Retinal pigment epithelial cell (primary cell): ENCODE measurements around the gene TMTC1.

ENCODE experiments used
- DNase-seq: peaks from one replicate; pipeline ENCODE4 v3.0.0-alpha.2; 2010; ENCODE audit warnings: low read depth
- H3K4me3 ChIP-seq: 2 replicates; pipeline ENCODE4 v1.5.1; 2011; ENCODE audit warnings: mild to moderate bottlenecking, low read length, control low read depth, moderate library complexity
- CTCF ChIP-seq: conservative IDR thresholded peaks from 2 replicates; pipeline ENCODE4 v1.5.1; 2011; ENCODE audit warnings: low read depth, low read length, control low read depth, inconsistent platforms

TMTC1 gene

DNA sequence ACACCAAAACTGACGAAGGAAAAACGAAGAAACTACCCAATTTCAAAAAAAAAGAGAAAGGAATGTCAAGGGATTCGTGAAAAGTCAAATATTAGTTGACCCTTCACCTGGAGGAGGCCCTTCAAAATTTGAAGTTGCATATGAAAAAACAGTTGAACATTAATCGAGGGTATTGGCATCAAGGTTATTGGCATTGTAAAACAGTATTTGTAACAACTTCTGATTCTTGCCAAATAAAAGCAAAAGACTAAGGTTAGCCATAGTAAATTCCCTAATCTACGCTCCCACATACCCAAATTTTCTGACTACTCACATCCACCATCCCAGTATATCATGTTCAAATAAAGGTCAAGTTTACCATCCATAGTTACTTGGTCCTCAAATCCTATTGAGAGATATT is 118.6 kb downstream of the TMTC1 start:
- TF ChIP-seq CTCF, result no peak
- DNase-seq, result no peak

GRCh38 chr12:29662734-29663323 is 120.9 kb downstream of the TMTC1 start:
- TF ChIP-seq CTCF, result no peak
- no peak for DNase-seq
- no peak overlapping the region for H3K4me3 ChIP-seq

More for the DNA sequence above, 118.6 kb downstream of the TMTC1 start:
- no peak overlapping the region for H3K4me3 ChIP-seq

DNA sequence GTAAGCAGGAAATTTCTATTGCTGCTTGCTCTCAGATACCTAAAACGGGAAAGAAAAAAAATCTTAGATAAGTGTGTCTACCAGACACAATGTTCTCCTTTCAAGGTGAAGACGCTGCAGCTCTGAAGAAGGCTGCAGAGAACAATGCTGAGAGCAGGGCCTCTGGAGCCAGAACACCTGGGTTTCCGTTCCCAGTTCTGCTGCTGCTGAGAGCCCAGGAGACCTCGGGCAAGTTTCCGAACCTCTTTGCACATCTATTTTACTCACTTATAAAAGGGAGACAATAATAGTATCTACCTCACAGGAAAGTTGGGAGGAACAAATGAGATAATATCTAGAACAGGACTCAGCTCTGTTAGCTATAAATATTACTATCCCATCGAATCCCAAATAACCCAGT is 122.9 kb downstream of the TMTC1 start:
- no peak for DNase-seq
- no peak overlapping the region for H3K4me3 ChIP-seq
- TF ChIP-seq CTCF, result no peak

DNA sequence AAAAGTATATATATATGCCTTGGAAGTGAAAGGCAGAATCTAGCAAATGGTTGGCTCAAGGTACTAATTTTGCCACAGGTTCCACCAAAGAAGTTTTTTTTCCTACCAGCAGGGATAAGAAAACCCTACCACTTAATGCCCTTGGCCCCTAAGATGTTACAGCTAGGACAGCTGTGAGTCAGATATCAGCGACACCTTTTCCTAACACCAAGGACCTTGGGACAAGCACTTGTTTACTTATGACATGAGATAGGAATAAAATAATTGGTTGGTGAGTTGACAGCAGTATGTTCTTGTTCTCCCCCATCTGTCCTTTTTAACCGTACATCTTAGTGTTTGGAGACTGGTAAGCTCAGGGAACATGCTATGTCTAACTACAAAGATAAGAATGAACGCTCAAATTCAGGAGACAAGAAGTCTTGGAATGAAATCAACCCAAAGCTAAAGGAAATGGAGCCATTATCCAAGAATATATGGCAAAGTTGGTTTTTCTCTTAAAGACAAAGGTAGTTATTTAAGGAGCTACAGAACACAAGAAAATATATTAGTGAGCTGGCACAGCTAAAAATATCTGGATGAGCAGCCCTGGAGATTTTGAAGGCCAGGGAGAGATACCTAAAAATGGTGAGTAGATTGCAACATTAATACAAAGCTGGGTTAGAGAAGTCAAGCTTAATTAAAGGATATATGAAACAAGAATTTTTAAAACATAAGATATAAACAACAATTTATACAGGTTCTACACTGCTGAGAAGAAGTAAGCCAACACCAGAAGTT is 126.8 kb downstream of the TMTC1 start:
- no peak for DNase-seq
- TF ChIP-seq CTCF, result no peak
- no peak overlapping the region for H3K4me3 ChIP-seq

- no peak for DNase-seq
- H3K4me3 ChIP-seq, result no peak overlapping the region
- no peak for TF ChIP-seq CTCF
These were observed 127.9 kb downstream of the TMTC1 start for GRCh38 chr12:29655861-29656260.

DNA sequence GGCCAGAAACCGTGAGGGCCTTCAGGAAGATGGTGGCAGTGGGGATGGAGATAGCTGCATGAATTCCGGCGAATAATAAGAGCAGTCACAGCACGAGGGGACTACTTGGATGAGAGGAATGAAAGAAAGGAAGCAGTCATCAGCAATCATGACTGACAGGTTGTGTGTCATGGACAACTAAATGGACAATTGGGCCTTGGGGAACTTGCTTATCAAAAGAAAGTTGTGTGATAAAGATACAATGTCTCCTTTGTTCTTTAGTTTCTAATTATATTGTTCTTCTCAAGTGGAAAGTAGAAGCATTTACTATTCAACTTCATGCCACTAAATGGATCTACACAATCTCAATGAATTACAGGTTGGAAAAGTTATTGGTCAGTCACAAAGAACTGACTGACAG is 130.5 kb downstream of the TMTC1 start:
- TF ChIP-seq CTCF, result no peak
- no peak for DNase-seq
- no peak overlapping the region for H3K4me3 ChIP-seq

GRCh38 chr12:29650371-29650770 is 133.4 kb downstream of the TMTC1 start:
- DNase-seq, result no peak
- no peak for TF ChIP-seq CTCF
- no peak overlapping the region for H3K4me3 ChIP-seq
